MV-4-11 (cell line): ENCODE results near the gene TCF20.
A peak's percentile ranks its signal among the peaks of the same experiment; 100 is the strongest.

Experiments
- DNase-seq: peaks from one replicate; lab custom pipeline; 2025; lab: John Stamatoyannopoulos, UW

TCF20 gene

DNA sequence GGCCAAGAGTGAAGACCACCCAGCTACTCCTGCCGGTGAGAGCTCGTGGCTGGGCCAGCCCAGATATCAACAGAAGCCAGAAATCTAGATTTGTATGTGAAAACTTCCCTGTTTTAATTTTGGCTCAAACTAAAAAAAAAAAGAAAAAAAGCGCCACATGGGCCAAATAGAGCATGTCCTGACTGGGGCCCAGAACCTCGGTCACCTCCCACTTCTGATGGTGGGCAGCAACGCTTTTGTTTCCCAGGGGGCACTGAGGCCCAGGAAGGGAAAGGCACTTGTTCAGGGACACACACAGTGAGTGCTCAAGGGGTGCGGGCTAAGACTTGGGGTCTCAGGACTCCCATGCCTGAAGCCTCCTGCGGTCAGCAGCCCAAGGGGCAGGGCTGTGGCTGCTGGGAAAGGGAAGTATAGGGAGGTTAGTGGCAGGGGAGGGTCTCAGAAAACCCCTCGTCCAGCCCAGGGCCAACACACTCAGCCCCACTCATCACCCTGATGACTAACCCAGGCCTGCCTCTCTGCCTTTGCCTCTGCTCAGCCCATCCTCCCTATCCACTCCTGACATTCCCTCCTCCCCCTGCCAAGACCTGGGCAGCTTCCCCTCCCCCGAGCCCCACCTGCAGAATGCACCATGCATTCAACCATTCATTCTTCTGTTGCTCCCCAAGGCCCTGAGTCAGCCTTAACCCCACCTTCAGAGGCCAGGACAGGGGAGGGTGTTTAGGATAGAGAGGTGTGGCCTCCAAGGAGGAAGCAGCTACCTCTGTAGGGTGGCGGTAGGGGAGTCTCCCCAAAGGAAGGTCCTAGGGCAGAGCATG, 30.0 kb upstream of the TCF20 start:
- peak; percentile 27 for DNase-seq

DNA sequence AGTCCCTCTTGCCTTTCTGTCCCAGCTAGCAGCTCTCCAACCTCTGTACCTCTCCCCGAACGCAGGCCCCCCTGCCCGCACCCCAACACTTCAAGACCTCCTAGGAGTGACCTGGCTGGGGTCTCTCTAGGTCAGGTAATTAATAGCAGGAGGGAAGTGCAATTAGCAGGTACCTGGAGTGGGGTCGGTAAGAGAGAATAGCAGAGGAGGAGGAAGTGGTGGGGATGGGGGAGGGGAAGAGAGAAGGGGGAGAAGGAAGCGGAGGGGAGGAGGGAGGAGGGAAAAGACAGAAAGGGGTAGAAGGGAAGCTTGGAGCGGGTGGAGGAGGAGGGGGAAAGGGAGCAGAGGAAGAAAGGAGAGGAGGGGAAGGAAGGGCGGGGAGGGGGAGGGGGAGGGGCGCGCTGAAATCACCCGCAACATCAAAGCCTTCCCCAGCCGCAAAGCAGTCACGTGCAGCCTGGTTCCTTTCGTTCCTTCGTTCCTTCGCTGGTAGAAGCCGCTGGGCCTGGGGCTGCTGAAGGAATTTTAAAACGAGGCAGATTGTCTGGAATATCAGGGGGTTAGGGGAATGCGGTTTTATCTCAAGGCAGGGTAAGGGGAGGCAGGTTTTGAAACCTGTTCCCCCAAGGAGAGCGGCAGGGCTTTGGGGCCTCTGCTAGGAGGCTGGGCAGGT, 29.3 kb upstream of the TCF20 start:
- DNase-seq = peak; percentile 62

DNA sequence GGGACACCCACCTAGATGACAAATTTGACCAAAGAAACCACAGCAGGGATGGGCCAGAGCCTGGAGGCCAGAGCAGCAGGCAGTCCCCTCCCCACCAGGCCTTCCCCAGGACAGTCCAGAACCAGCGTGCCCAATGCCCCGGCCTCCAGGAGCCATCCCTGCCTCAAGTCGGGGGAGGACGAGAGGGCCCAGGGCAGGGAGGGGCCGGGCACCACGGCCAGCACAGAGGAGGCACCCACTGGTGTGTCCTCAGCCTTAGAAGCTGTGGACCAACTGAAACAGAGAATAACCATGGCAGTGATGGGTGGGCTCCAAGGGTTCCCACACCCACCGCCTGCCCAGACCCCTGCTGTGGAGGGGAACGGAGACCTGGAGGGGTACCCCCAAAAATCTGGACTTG, 28.3 kb upstream of the TCF20 start:
- no peak for DNase-seq

DNA sequence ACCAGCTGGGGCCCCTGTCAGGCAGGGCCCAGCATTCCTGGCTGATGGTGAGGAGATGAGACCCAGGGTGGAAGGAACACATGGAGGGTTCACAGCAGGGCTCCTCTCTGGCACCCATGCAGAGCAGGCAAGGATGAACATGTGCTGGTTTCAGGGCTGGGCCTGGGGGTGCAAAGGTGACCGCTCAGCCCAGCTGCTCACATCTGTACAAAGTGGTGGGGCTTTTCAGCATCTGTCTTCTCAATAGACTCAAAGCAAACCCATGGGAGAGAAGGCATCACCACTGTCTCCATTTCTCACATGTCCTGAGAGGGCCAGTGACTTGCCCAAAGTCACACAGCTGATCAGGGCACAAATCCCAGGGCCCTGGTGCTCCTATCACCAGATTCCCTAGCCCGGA, 27.3 kb upstream of the TCF20 start:
- no peak for DNase-seq

DNA sequence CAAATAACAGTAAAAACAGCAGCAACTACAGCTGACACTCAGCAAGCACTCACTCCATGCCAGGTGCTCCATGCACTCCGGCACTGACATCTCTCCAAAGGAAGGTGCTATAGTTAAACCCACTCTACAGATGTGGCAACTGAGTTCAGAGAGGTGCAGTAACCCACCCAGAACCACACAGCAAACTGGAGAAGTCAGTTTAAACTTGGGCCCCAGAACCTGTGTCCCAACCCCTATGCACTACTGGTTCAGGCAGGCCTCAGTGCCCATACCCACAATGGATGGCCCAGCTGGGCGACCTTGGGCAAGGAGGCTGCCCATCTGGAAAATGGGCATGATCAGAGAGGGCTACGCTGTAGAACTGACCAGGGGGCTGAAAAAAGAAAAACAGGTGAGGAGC, 26.4 kb upstream of the TCF20 start:
- no peak for DNase-seq

DNA sequence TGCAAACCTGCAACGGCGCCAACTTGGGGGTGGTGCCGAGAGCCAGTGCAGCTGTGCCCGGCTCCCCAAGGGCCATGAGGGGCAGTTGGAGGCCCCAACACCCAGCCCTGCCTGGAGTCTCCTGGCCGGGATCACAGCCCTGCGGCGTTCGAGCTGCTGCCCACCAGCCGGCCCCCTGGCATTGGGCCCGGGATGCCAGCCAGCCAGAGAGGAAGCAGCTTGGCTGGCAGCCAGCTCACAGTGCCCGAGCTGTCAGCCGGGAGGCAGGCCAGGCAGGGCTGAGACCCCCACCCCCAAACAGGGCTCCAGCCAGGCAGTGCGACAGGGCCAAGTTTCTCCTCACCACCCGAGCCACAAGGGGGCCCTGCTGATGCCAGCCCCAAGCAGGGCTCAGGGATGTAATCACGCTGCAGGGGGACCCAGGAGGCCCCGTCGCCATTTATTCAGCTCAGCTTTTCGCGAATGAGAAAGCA, 26.0 kb upstream of the TCF20 start:
- DNase-seq = no peak

DNA sequence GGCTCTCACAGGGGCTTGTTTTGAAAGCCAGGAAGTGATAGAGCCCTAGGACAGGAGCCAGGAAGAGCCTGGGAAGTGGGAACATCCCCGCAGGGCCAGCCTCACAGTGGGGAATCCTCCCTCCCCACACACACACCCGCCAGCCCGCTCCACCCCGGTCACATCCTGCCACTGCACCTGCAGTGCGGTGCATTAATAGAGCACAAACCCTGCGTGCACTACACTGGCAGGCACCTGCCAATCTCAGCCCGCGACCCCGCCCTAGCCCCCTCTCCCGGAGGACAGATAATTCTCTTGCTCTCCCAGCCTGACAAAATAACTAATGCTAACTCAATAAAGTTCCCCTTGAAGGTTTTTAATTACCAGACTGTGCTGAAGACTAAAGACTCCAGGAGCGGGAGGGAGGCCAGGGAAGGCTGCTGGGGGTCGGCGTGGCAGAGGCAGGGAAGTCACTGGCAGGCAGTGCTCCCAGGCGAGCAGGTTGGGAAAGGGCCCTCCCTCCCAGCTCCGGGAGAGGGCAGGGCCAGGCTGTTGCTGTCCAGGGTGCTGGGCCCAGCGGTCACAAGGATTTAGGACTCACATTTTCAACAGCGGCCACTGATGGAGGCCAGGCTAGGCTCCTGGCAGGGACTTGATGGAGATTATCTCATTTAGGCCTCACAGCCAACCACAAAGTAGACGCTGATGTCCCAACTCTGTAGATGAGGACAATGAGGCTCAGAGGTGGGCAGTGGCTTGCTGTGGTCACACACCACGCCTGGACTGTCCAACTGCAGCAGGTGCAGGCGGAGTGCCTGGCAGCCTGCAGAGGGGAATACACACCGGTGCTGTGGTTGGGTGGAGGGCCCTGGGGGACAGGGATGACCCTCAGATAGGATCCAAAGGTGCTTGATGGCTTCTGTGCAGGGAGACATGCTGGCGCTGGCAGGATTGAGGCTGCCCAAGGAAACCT, 23.9 kb upstream of the TCF20 start:
- no peak for DNase-seq

DNA sequence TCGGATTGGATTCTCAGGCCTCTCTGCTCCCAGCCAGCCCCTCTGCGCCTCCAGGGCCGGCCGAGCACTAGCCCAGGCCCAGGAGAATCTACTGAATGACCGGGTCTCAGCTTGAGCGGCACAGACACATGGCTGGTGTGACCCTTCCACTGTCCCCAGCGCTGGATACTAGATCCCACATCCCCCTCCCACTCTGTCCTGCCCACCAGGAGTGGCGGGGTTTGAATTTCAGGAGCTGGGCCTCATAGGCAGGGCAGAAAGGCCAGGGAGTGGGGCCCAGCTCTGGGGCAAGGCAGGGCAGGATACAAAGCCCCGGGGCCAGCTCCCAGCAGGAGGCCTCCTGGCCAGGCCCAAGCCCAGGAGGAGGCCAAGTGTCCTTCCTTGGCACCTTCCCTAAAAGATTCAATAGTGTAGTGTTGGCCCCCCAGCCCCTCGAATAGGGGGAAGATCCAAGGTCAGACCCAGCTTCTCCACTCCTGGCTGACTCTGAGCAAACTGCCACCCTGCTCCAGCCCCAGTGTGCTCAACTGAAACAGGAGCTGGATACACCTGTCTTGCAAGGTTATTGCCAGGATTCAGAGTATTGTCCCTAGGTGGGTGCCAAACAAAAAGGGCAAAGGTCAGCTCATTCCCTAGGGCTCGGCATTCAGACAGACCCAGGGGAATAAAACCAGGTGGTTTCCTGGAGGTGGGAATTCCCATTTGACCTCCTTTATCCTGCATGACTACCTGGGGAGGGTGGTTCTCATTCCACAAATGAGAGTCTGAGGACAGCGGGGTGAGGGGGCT, 22.5 kb upstream of the TCF20 start:
- DNase-seq = no peak

DNA sequence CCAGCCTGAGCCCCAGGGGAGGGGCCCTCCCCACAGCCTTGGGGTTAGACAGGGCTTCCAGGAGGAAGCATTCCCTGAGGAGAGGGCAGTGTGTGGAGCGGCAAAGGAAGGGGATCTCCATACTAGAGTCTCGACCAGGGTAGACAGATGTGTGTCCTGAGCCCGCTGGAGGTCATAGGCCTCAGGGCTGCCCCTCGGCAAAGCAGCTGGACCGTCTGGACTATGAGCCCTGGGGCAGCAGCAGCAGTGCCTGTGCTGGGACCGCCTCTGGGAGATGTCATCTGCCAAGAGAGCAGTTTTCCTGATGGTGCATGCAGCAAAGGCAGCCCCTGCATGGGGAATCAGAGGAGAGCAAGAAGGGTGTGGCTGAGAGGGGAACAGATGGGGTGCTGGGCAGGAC, 20.8 kb upstream of the TCF20 start:
- DNase-seq = no peak

DNA sequence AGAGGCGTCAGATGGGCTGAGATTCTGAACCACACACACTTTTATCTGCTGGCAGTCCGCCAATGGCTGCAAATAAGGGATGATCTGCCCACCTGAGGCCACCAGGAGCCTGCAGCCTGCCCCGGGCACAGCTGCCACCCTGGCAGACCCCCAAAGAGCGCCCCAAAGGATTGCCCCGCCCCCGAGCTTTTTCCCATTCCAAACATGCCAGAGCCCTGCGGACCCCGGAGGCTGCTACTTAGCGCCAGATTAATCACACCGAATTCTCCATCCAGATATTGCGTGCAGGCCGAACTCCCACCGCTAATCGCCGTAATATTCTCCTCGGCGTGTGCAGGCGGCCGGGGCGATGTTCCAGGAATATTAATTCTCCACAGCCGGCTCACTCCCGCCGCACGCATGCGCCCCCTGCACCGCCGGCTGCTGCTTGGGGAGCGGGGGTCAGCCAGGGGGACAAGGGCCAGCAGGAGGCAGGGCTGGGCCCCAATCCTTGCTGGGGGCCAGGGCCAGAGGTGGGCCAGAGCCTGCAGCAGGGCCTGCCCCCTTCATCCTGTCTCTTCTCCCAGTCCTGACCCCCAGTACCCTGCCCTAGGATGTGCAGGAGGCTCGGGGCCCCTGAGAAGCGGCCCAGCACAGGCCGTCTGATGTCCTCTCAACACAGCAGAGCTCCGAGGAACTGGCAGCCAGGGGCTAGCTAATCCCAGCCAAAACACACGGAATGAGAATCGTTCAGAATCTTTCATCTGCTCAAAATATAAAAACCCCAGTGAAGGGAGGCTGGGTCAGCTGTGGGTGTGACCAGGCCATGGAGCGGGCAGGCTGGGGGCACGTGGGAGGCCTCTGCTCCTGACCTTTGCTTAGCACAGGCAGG, 19.5 kb upstream of the TCF20 start:
- no peak for DNase-seq

DNA sequence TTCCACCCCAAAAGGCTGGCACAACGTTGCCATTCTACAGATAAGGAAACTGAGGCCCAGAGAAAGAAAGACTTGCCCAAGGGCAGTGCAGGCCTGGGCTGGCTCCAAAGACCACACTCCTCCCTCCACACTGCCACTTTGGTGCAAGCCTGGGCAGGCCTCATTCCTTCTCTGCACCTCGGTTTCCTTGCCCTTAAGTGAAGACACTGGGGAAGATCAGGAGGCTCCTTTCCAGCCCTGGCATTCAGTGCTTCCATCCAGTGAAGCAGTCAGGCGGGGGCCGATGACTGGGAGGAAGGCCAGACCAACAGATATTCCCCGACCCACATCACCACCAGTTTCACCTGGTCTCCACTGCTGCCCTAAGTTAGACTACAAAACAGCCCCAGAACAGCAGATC, 18.3 kb upstream of the TCF20 start:
- DNase-seq = no peak

DNA sequence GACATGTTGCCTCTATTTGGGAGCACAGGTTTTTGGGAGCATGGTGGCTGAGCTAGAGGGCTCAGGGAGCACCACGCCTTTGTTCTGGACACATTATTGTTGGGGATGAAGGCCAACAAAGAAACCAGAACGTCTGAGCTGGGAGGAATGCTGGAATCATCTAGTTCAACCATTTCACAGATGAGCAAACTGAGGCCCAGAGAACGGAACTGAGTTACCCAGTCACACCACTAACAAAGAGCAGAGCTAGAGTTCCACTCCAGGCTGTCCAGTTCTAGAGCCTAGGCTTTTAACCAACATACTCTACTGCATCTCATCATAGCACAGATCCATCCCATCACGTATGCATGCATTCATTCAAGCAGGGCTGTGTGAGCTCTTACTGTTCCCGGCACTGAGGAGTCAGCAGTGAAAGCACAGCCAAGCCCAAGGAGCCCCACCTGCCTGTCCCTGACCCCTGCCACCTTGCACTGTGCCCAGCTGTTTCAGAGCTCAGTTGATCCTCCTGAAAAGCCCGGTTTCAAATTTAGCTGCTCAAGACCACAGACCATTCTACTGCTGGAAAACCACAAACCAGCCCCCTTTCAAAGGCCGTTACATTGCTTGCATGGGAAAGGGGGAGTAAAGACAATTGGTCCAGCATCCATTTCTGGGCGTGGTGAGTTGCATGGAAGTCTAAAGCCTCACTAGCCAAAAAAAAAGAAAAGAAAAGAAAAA, 16.9 kb upstream of the TCF20 start:
- DNase-seq = peak; percentile 81

DNA sequence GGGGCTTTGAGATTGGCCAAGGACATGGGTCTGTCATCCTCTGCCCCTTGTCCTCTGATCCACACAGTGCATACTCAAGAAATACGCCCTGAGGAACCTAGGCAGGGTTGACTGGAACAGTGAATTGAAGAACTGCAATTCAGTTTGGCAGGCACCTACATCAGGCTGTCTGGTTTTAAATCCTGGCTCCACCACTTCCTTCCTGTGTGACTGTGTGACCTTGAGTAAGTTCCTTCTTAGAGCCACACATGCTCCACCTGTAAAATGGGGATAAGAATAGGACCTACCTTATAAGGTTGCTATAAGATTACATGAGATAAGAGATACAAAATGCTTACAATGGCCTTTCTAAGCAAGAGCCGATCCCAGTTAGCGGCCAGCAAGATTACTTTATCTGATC, 15.8 kb upstream of the TCF20 start:
- peak; percentile 51 for DNase-seq

DNA sequence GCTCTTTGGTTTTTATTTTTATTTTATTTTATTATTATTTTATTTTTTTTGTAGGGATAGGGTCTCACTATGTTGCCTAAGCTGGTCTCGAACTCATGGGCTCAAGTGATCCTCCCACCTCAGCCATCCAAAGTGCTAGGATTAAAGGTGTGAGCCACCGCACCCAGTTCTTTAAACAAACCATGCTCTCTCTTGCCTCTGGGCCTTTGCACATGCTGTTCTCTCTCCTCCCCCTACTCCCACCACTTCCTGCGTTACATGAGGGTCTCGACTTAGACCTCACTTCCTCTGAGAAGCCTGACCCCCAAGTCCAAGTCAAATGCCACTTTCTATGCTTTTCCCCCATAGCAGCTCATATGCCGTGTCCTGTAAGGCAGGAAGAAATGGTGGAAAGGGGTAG, 15.2 kb upstream of the TCF20 start:
- no peak for DNase-seq

DNA sequence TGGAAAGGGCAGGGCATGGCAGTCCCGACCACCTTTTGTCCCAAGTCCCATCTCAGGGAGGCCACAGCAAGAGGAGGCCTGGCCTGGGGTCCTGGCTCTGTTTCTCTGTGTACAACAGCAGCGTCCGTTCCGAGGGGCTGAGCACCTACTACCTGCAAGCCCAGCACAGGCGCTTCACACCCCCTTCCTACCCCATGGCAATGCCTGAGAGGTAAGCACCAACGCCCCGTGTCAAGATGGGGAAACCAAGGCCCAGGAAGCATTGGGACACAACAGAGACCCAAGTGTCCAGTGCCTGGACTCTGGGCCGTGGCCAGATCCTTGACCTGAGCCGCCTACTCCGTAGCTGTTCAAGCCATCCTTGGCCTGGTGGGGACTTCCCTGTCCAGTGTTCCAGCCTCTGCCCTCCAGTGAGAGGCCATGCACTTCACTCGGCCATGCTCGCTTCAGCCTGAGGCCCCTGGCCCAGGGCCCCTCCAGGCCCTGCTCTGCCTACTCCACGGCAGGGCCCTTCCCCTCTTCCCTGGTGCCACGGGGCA, 14.3 kb upstream of the TCF20 start:
- no peak for DNase-seq

DNA sequence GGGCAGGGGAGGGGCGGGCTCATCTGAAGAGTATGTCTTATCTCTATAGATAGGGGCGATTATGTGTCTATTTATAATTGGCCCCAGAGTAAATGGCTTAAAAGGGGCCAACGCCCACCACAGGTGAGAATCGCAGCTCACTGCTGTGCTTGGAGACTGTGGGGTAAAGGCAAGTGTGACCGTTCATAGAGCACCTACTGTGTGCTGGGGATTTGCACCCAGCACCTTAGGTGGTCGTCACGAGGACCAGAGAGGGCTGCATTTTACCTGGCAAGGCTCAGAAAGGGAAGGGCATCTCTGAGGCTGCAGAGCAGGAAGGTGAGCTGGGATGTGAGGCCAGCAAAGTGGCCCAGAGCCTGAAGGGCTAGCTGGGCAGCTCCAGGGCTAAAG, 13.7 kb upstream of the TCF20 start:
- DNase-seq = no peak

DNA sequence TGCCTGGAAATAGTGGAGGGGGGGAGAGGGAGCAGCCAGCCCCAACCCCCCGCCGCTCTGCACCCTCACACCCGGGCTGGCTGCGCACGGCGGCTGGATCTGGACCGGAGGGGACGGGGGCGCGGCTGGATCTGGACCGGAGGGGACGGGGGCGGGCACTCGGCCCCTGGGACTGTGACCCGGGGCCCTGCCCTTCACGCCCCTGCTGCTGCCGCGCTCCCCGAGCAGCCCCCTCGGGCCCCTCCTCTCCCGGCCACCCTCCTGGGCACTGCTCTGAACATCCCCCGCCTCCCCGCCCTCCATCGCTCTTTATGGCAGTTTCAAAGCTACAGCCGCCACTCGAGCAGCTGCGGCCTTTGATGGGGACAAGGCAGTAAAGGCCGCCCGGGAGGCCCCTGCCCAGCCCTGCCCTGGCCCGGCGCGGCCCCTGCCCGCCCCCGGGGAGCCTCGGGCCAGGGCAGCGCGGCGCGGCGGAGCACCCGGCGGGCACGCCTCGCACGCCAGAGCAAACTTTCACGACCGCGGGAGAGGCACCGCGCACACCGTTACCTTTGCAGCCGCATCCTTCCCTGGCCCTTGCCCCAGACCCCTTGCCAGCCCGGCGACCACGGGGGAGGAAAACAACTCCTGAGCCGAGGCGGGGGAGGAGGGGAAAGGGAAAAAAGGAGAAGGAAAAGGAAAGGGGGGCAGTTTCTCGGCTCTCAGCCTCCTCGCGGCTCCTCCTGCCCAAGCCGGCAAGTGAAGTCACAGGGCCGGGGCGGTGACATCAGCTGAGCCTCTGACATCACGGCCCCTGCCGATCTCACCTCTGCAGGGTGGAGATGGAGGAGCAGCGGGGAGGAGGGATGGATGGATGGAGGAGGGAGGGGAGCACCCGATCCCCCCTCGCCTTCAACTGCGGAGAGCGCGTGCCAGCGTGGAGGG, 13.1 kb upstream of the TCF20 start:
- no peak for DNase-seq

DNA sequence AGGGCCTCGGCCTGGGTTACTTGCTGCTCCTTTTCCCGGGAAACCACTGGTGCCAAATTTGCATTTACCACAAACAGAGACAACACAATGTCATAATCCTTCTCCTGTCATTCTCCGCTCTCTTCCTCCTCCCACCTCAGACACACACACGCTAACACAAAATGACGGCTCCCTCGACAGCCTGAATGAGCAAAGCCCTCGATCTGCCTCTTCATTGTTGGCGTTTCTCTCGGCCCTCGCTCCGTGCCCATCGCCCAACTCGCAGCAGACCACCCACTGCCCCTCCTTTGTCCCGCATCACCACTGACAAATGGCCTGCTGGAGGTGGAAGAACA, 12.5 kb upstream of the TCF20 start:
- peak; percentile 45 for DNase-seq
